Osteocyte (in vitro differentiated cells): ENCODE results near the gene RTKN2. TPM values are rescaled to one million over a fixed set of nuclear protein-coding genes. Genes with fewer than 3 reads are reported as not detected.

Experiments used
- DNase-seq: peaks from one replicate; pipeline ENCODE4 v3.0.0; 2021; ENCODE audit warnings: mixed read lengths; ENCODE audit not compliant: unreplicated experiment; ENCODE audit errors: extremely low spot score
- H3K27ac Mint-ChIP-seq: one replicate; pipeline ENCODE4 v1.8.0; 2021; ENCODE audit warnings: mild to moderate bottlenecking, mixed read lengths; ENCODE audit not compliant: unreplicated experiment
- H3K27me3 Mint-ChIP-seq: one replicate; pipeline ENCODE4 v1.8.0; 2021; ENCODE audit warnings: mixed read lengths; ENCODE audit not compliant: unreplicated experiment
- H3K36me3 Mint-ChIP-seq: one replicate; pipeline ENCODE4 v1.8.0; 2021; ENCODE audit warnings: mixed read lengths; ENCODE audit not compliant: unreplicated experiment
- H3K4me1 Mint-ChIP-seq: one replicate; pipeline ENCODE4 v1.8.0; 2021; ENCODE audit warnings: mixed read lengths; ENCODE audit not compliant: unreplicated experiment
- H3K4me3 Mint-ChIP-seq: one replicate; pipeline ENCODE4 v1.8.0; 2021; ENCODE audit warnings: mild to moderate bottlenecking, moderate library complexity, mixed read lengths; ENCODE audit not compliant: unreplicated experiment
- H3K9me3 Mint-ChIP-seq: one replicate; pipeline ENCODE4 v1.8.0; 2021; ENCODE audit warnings: mixed read lengths; ENCODE audit not compliant: unreplicated experiment
- CTCF ChIP-seq: fragments of 200-600 bp; sonication (generic); IDR thresholded peaks from 2 replicates; pipeline ENCODE4 v1.5.0; 2021; ENCODE audit warnings: antibody characterized with exemption, mild to moderate bottlenecking, moderate library complexity
- total RNA-seq: library from RNA; stranded (reverse); gene quantifications from 2 replicates; pipeline ENCODE4 v1.2.1, GENCODE V29; 2021

RTKN2 gene
- total RNA-seq, 1 donor from 2014 or later: 2.4 TPM

- Mint-ChIP-seq H3K4me1 (no peaks in the 10 kb centered on the region), H3K36me3 (peaks cover 2% of the 10 kb centered on the region), H3K9me3 (no peaks in the 10 kb centered on the region), H3K4me3 (no peak overlapping the region), H3K27ac (no peak overlapping the region), H3K27me3 (no peaks in the 10 kb centered on the region)
- no peak for DNase-seq
- no peak for TF ChIP-seq CTCF
Measured at GRCh38 chr10:62186999-62187675, 81.5 kb downstream of the RTKN2 start.

GRCh38 chr10:62185919-62186692 lies 82.5 kb downstream of the RTKN2 start:
- H3K36me3 Mint-ChIP-seq: peaks cover 2% of the 10 kb centered on the region
- no peaks in the 10 kb centered on the region for H3K27me3 Mint-ChIP-seq
- no peak overlapping the region for H3K27ac Mint-ChIP-seq
- no peaks in the 10 kb centered on the region for H3K4me1 Mint-ChIP-seq
- TF ChIP-seq CTCF: no peak
- no peak for DNase-seq
- peaks cover 2% of the 10 kb centered on the region for H3K9me3 Mint-ChIP-seq
- H3K4me3 Mint-ChIP-seq: no peak overlapping the region

GRCh38 chr10:62183857-62184795 lies 84.5 kb downstream of the RTKN2 start:
- DNase-seq: no peak
- no peak for TF ChIP-seq CTCF
- Mint-ChIP-seq H3K36me3 (peaks cover 2% of the 10 kb centered on the region), H3K4me1 (no peaks in the 10 kb centered on the region), H3K4me3 (no peak overlapping the region), H3K9me3 (peaks cover 4% of the 10 kb centered on the region), H3K27ac (no peak overlapping the region), H3K27me3 (no peaks in the 10 kb centered on the region)

- DNase-seq: no peak
- Mint-ChIP-seq H3K4me1 (no peaks in the 10 kb centered on the region), H3K27me3 (no peaks in the 10 kb centered on the region), H3K9me3 (peaks cover 4% of the 10 kb centered on the region), H3K36me3 (peaks cover 2% of the 10 kb centered on the region), H3K4me3 (no peak overlapping the region), H3K27ac (no peak overlapping the region)
- no peak for TF ChIP-seq CTCF
Measured at GRCh38 chr10:62183442-62183841, 85.2 kb downstream of the RTKN2 start.
